ENCODE results near the gene RNF217.

The RNF217 gene

DNA sequence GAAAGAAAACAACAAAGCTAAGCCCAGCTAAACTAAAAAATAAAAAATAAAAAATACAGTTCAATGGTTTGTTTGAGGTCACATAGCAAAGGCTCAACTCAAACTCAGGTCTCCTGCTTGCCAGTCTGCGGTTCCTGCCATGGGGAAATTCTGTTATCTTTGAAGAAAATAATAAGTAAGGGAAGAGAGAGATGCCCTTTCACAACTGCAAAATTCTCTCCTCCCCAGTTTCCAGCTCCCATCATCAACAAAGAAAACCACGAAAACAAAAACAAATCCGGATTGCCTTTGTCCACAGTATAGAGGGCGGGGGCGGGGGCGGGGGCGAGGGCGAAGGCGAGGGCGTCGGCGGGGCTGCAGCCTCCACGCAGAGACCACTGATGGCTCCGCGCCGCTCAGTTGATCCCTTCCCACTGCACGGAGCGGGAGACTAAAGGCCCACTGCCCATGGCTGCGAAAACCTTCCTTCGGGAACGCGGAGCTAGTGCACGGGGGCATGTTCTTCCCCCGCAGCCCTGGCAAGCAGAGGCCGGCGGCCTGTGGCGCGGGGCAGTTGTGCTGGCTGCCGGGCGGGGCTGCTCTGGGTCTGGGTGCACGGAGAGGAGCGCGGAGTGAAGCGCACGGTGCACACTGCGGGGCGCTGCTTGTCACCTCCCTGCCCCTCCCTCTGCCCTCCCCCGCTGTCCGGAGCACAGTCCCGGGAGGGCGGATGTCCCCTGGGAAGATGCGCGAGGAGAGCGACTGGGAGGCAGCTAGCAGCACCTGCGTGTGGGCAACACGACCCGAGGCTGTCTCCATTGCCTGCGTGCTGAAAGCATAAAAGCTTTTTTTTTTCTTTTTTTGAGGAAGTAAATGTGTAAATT, 137.2 kb downstream of the RNF217 start:
- no peak for DNase-seq (ENCODE audit: low read depth, low spot score)

- DNase-seq (ENCODE audit: low read depth, low spot score), result no peak
Observed at GRCh38 chr6:125100074-125100652, 137.9 kb downstream of the RNF217 start.

DNA sequence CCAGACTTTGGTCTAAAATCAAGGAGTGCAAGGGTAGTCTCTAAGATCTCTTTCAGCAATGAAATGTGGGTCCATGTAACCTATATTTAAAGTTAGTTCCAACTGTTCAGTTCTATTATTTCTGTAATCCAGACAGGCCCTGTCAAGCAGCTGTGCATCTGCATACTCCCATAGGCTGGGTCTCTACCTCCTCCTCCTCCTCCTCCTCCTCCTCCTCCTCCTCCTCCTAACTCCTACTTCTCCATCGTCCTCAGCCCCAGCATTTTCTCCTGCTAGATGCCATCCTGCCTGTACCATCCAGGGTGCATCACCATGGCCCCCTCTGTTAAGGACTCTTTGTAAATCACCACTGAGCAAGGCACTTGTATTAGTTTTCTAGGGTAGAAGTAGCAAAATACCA, 138.9 kb downstream of the RNF217 start:
- no peak for DNase-seq (ENCODE audit: low read depth, low spot score)

DNA sequence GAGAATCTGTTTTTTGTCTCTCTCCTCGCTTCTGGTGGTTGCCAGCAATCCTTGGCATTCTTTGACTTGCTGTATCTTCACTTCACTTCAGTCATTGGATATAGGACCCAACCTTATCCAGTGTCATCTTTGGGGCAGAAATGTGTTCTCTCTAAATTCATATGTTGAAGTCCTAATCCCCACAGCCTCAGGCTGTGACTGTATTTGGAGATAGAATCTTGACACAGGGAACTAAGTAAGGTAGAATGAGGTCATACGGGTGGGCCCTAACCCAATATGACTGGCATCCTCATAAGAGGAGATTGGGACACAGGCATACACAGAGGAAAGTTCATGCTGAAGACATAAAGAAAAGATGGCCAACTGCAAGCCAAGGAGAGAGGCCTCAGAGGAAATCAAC, 139.4 kb downstream of the RNF217 start:
- DNase-seq (ENCODE audit: low read depth, low spot score), result no peak

DNA sequence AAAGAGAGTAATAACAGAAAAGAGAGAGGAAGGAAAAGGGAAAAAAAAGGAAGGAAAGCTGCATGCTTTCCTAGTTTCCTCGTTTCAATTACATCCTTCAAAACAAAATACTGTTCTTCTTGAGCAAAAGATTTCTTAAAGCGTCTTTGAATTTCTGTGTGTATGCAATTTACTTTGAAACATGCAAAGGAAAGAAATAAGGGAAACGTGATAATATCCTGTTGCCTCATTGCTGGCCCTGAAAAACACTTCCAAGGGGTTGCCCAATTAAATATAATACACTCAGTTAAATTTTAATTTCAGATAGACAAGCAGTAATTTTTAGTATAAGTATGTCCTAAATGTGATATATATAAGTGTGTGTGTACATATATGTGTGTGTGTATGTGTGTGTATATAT, 140.2 kb downstream of the RNF217 start:
- no peak for DNase-seq (ENCODE audit: low read depth, low spot score)

GRCh38 chr6:125102891-125103290, 140.7 kb downstream of the RNF217 start:
- no peak for DNase-seq (ENCODE audit: low read depth, low spot score)

DNA sequence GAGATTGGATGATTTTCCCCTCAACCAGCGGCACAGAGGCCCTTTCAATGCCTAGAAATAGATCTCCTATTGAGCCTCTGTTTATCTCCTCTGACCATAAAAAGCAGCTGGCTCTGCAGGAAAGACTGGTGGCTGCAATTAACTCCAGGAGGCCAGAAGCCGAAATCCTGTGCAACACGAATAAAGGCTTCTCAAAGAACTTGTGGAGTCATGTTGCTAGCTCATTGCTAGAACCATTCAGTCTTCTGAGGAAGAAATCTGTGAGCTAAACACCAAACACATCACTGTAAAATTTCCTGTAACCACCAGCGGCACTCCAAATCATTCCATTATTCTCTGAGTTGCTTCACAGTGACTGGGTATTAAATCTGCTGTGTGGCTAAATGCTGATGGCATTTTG, 142.2 kb downstream of the RNF217 start:
- DNase-seq (ENCODE audit: low read depth, low spot score), result no peak

GRCh38 chr6:125107048-125107447, 144.8 kb downstream of the RNF217 start:
- DNase-seq (ENCODE audit: low read depth, low spot score), result no peak

GRCh38 chr6:125107896-125108295, 145.7 kb downstream of the RNF217 start:
- DNase-seq (ENCODE audit: low read depth, low spot score), result no peak

DNA sequence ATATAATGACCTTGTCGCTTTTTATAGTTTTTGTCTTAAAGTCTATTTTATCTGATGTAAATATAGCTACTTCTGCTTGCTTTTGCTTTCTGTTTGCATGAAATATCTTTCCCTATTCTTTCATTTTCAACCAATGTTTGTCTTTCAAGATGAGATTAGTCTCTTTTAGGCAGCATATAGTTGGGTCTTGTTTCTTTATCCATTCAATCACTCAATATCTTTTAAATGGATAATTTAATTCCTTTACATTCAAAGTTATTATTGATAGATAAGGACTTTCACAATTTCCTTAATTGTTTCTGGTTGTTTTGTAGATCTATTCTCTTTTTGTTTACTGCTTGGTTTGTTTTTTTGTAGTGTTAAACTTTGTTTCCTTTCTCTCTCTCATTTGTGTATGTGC, 147.8 kb downstream of the RNF217 start:
- DNase-seq (ENCODE audit: low read depth, low spot score), result no peak

GRCh38 chr6:125111219-125111983, 149.2 kb downstream of the RNF217 start:
- no peak for DNase-seq (ENCODE audit: low read depth, low spot score)

- no peak for DNase-seq (ENCODE audit: low read depth, low spot score)
Observed at GRCh38 chr6:125112934-125113333, 150.7 kb downstream of the RNF217 start.

- no peak for DNase-seq (ENCODE audit: low read depth, low spot score)
Observed at GRCh38 chr6:125114248-125114858, 152.1 kb downstream of the RNF217 start.

GRCh38 chr6:125116170-125116569, 153.9 kb downstream of the RNF217 start:
- no peak for DNase-seq (ENCODE audit: low read depth, low spot score)

GRCh38 chr6:125116710-125117109, 154.5 kb downstream of the RNF217 start:
- DNase-seq (ENCODE audit: low read depth, low spot score), result no peak

- no peak for DNase-seq (ENCODE audit: low read depth, low spot score)
Observed at GRCh38 chr6:125117818-125118217, 155.6 kb downstream of the RNF217 start.

DNA sequence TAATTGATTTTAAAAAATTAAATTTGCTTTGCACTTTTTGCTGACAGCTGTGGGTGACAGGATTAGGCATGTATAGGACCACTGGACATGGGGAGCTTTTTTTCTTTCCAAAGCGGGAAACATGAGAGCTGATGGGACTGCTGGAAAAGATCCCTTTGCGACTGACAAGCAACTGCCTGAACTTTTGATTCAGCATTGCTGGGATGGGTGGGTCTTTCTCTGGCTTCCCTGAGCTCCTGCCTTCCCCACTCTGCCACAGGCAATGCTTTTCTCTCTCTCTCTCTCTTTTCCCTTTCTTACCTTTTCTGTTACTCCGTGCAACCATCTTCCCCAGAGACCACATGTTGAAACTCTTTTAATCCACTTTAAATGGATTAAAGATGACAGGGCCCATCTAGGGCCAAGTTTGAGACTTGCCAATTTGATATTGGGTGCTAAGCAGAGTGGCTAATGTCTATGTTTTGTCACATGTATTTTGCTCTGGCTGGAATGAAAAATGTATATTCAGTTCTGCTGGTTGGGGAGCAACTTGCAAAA, 157.9 kb downstream of the RNF217 start:
- no peak for DNase-seq (ENCODE audit: low read depth, low spot score)

- DNase-seq (ENCODE audit: low read depth, low spot score), result no peak
Observed at GRCh38 chr6:125121894-125122293, 159.7 kb downstream of the RNF217 start.

DNA sequence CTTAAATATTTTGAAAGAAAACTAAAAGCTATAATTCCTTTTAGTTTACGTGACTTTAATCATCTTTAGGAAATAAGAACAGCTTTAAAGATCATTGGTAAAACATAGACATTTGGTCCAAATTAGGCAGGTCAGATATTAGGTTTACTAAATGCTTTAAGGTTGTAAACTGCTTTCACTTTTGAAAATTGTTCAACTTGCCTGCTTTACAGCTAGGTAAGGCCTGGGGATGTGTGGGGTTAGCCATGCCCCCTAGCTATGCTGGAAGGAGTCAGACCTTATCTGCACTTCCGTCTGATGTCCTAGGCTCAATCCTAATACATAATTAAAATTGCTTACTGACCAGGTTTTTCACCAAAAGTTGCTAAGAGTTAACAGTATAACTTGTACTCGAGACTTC, 160.8 kb downstream of the RNF217 start:
- no peak for DNase-seq (ENCODE audit: low read depth, low spot score)

GRCh38 chr6:125123468-125124048, 161.3 kb downstream of the RNF217 start:
- DNase-seq (ENCODE audit: low read depth, low spot score), result no peak

DNA sequence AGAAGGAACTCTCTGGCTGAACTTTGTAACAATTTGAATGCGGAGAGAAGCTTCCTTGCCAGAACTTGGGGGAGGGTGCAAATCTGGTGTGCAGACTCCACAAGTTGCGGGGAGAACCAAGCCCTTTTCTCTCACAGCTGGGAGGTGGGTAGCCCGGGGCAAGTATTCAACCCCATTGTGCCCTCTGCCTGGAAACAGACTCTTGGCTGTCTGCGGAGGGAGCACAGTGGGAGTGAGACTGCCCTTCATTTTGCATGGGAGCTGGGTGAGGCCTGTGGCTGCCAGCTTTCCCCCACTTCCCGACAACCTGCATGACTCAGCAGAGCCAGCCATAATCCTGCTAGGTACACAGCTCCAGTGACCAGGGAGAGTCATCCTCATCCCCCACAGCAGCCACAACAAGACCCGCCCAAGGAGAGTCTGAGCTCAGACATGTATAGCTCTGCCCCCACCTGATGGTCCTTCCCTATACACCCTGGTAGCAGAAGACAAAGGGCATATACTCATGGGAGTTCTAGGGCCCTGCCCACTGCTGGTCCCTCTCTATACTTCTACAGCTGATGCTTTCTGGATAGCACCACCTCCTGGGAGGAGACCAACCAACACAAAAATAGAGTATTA, 161.9 kb downstream of the RNF217 start:
- no peak for DNase-seq (ENCODE audit: low read depth, low spot score)

Measured in iPS DF 19.7 (cell line).